Peyer's patch (tissue), 4 donors: ENCODE data around the gene TRIML1.

Source experiments
- POLR2A ChIP-seq, 2 donors: fragments of 450-650 bp; IDR thresholded peaks; one replicate each; pipeline ENCODE4 v1.5.1; 2017; ENCODE audit warnings: antibody characterized with exemption in 2 of 2, mild to moderate bottlenecking in 2 of 2, moderate library complexity in 2 of 2
- TF ChIP-seq, protein P1 (sequence below), 6 experiments: fragments of 450-650 bp in 4 of 6; fragments of 200-600 bp in 2 of 6; sonication (generic) in 1 of 6; IDR thresholded peaks; one replicate each; pipeline ENCODE4 v1.5.1; 2017 to 2019; ENCODE audit warnings: antibody characterized with exemption in 6 of 6, mild to moderate bottlenecking in 3 of 6, moderate library complexity in 1 of 6

DNA sequence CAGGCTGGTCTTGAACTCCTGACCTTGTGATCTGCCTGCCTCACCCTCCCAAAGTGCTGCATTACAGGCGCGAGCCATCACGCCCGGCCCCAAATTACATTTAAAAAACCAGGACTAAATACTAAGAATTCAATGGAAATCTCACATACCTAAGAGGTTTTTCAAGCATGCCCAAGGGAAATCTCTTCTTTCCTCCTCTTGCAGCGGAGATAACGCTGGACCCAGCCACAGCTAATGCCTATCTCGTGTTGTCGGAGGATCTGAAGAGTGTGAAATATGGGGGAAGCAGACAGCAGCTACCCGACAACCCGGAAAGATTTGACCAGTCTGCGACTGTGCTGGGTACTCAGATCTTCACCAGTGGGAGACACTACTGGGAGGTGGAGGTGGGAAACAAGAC is 7.4 kb downstream of the TRIML1 start:
- TF ChIP-seq POLR2A (IDR thresholded peaks at IDR 0.05): no peak
- TF ChIP-seq, protein P1, sequence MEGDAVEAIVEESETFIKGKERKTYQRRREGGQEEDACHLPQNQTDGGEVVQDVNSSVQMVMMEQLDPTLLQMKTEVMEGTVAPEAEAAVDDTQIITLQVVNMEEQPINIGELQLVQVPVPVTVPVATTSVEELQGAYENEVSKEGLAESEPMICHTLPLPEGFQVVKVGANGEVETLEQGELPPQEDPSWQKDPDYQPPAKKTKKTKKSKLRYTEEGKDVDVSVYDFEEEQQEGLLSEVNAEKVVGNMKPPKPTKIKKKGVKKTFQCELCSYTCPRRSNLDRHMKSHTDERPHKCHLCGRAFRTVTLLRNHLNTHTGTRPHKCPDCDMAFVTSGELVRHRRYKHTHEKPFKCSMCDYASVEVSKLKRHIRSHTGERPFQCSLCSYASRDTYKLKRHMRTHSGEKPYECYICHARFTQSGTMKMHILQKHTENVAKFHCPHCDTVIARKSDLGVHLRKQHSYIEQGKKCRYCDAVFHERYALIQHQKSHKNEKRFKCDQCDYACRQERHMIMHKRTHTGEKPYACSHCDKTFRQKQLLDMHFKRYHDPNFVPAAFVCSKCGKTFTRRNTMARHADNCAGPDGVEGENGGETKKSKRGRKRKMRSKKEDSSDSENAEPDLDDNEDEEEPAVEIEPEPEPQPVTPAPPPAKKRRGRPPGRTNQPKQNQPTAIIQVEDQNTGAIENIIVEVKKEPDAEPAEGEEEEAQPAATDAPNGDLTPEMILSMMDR (IDR thresholded peaks at IDR 0.05): no peak
